Activated CD4-positive, alpha-beta T cell treated with anti-CD3 and anti-CD28 coated beads, Interleukin-2, amount 50 U/mL, for 48 hours (primary cell): ENCODE results near the gene RBMS3.
"Not testable (repeated sequence)": the region's sequence is repeated elsewhere in the genome, so short reads cannot be mapped to it uniquely, and the experiment has no call there.

Experiments used
- DNase-seq, 2 experiments: peaks; one replicate each; pipeline ENCODE4 v3.0.0-alpha.2; 2020

RBMS3 gene

GRCh38 chr3:29280404-29281093 lies at the start of gene RBMS3:
Gene RBMS3, plus strand, starts transcription at chr3:29281071.
- DNase-seq: no peak

- not testable (repeated sequence) for DNase-seq
Observed at GRCh38 chr3:29233126-29233525, 47.7 kb upstream of the RBMS3 start.

GRCh38 chr3:29236146-29236840 lies 44.6 kb upstream of the RBMS3 start:
- DNase-seq: no peak

- DNase-seq: no peak
Observed at GRCh38 chr3:29239376-29239775, 41.5 kb upstream of the RBMS3 start.

- DNase-seq: no peak
Observed at GRCh38 chr3:29240248-29240647, 40.6 kb upstream of the RBMS3 start.

GRCh38 chr3:29240887-29241286 lies 40.0 kb upstream of the RBMS3 start:
- no peak for DNase-seq

- DNase-seq: no peak
Observed at GRCh38 chr3:29241855-29242254, 39.0 kb upstream of the RBMS3 start.

GRCh38 chr3:29242296-29242695 lies 38.6 kb upstream of the RBMS3 start:
- no peak for DNase-seq

GRCh38 chr3:29245441-29245840 lies 35.4 kb upstream of the RBMS3 start:
- no peak for DNase-seq

GRCh38 chr3:29247088-29247745 lies 33.7 kb upstream of the RBMS3 start:
- DNase-seq: no peak

- no peak for DNase-seq
Observed at GRCh38 chr3:29249829-29250345, 31.0 kb upstream of the RBMS3 start.

- DNase-seq: no peak
Observed at GRCh38 chr3:29255854-29256696, 24.8 kb upstream of the RBMS3 start.

GRCh38 chr3:29258161-29258560 lies 22.7 kb upstream of the RBMS3 start:
- DNase-seq: no peak

- no peak for DNase-seq
Observed at GRCh38 chr3:29261119-29261518, 19.8 kb upstream of the RBMS3 start.

GRCh38 chr3:29263476-29263875 lies 17.4 kb upstream of the RBMS3 start:
- no peak for DNase-seq

GRCh38 chr3:29265509-29266072 lies 15.3 kb upstream of the RBMS3 start:
- no peak for DNase-seq

- DNase-seq: no peak
Observed at GRCh38 chr3:29267226-29267625, 13.6 kb upstream of the RBMS3 start.

GRCh38 chr3:29268651-29269050 lies 12.2 kb upstream of the RBMS3 start:
- DNase-seq: no peak

- no peak for DNase-seq
Observed at GRCh38 chr3:29270752-29271151, 10.1 kb upstream of the RBMS3 start.

- no peak for DNase-seq
Observed at GRCh38 chr3:29271475-29271874, 9.4 kb upstream of the RBMS3 start.

- no peak for DNase-seq
Observed at GRCh38 chr3:29274667-29275066, 6.2 kb upstream of the RBMS3 start.

- no peak for DNase-seq
Observed at GRCh38 chr3:29275309-29275708, 5.6 kb upstream of the RBMS3 start.

GRCh38 chr3:29277249-29277648 lies 3.6 kb upstream of the RBMS3 start:
- DNase-seq: no peak
